Fibroblast of villous mesenchyme (primary cell): ENCODE data around the gene DCTPP1. TPM values are rescaled to one million over a fixed set of nuclear protein-coding genes. Genes with fewer than 3 reads are reported as not detected.
A peak's percentile ranks its signal among the peaks of the same experiment; 100 is the strongest.

ENCODE experiments used
- DNase-seq: peaks from one replicate; pipeline ENCODE4 v3.0.0-alpha.2; 2010; ENCODE audit warnings: low read depth
- H3K4me3 ChIP-seq: 2 replicates; pipeline ENCODE4 v1.5.1; 2011; ENCODE audit warnings: low read depth, mild to moderate bottlenecking, low read length
- CTCF ChIP-seq: IDR thresholded peaks from 2 replicates; pipeline ENCODE4 v1.5.1; 2012; ENCODE audit warnings: low read depth, mild to moderate bottlenecking, low read length; ENCODE audit not compliant: insufficient read depth
- small RNA-seq: library from RNA; depleted of rRNA; stranded (forward); fragments of <200 nt; gene quantifications from one replicate; pipeline ENCODE3, GENCODE V24; 2012
- total RNA-seq: library from RNA; depleted of rRNA; stranded (reverse); fragments of >200 nt; gene quantifications from 2 replicates; pipeline ENCODE4 v1.2.3, GENCODE V29; 2012

Gene DCTPP1
- total RNA-seq, 1 donor, result 18.6 TPM

- no peak overlapping the region for H3K4me3 ChIP-seq
- DNase-seq, result no peak
- TF ChIP-seq CTCF, result no peak
Observed at GRCh38 chr16:30375864-30376263, 54.0 kb downstream of the DCTPP1 start.

GRCh38 chr16:30374538-30374937 lies 55.3 kb downstream of the DCTPP1 start, which contains the start of gene MYL11:
MYL11 (plus strand) TSS chr16:30374802; CDS start chr16:30374858, 56 bp downstream.
- H3K4me3 ChIP-seq, result no peak within 1 kb of the TSS
- no peak for DNase-seq
- no peak for TF ChIP-seq CTCF

Small RNA genes lying within 50 kb of the gene (small RNA-seq; reads per million reads assigned to genes)
- gene RF00019 (not detected), gene RF00406 (7.4 reads per million, percentile 87 among the genes with 10 or more reads in this experiment)

Other genes starting within 250 kb of the DCTPP1 start
- 1.6 and 3.5 TPM in 2 replicates for gene CORO1A, start 246.4 kb downstream of the DCTPP1 start, total RNA-seq
- 46.6 and 140 TPM in 2 replicates for gene BOLA2B, start 236.4 kb downstream of the DCTPP1 start, total RNA-seq
- gene SLX1A, start 236.2 kb downstream of the DCTPP1 start, total RNA-seq, result 16.8 and 49.3 TPM in 2 replicates
- 3.5 and 3.9 TPM in 2 replicates for gene SULT1A3, start 230.8 kb downstream of the DCTPP1 start, total RNA-seq
- 0.97 TPM in 1 of 2 replicates, not detected in the other for gene NPIPB13, start 181.6 kb downstream of the DCTPP1 start, total RNA-seq
- 35.1 and 40.6 TPM in 2 replicates for gene CD2BP2, start 74.7 kb downstream of the DCTPP1 start, total RNA-seq
- 37.1 and 37.7 TPM in 2 replicates for gene TBC1D10B, start 59.5 kb downstream of the DCTPP1 start, total RNA-seq
- gene MYL11, start 55.2 kb downstream of the DCTPP1 start, total RNA-seq, result not detected in 2 replicates
- gene SEPTIN1, start 47.5 kb downstream of the DCTPP1 start, total RNA-seq, result 0.43 TPM in 1 of 2 replicates, not detected in the other
- gene ZNF48, start 34.6 kb downstream of the DCTPP1 start, total RNA-seq, result 10.4 and 12.6 TPM in 2 replicates
- gene ZNF771, start 22.4 kb downstream of the DCTPP1 start, total RNA-seq, result 9.5 and 10.0 TPM in 2 replicates
- gene SEPHS2, start 15.8 kb upstream of the DCTPP1 start, total RNA-seq, result 7.8 and 9.3 TPM in 2 replicates
- gene ITGAL, start 42.7 kb upstream of the DCTPP1 start, total RNA-seq, result not detected in 2 replicates
- gene ZNF768, start 96.5 kb upstream of the DCTPP1 start, total RNA-seq, result 19.0 and 22.0 TPM in 2 replicates
- 11.7 and 12.6 TPM in 2 replicates for gene ZNF747, start 104.8 kb upstream of the DCTPP1 start, total RNA-seq
- 4.3 and 6.1 TPM in 2 replicates for gene ZNF764, start 128.3 kb upstream of the DCTPP1 start, total RNA-seq
- gene ZNF688, start 141.7 kb upstream of the DCTPP1 start, total RNA-seq, result 6.5 and 12.9 TPM in 2 replicates
- gene ZNF785, start 155.7 kb upstream of the DCTPP1 start, total RNA-seq, result 9.7 and 13.0 TPM in 2 replicates
- gene ZNF689, start 180.4 kb upstream of the DCTPP1 start, total RNA-seq, result 6.9 and 7.4 TPM in 2 replicates
- 5.2 and 5.6 TPM in 2 replicates for gene PRR14, start 220.9 kb upstream of the DCTPP1 start, total RNA-seq
- 30.2 and 30.3 TPM in 2 replicates for gene FBRS, start 228.4 kb upstream of the DCTPP1 start, total RNA-seq